Left ventricle myocardium inferior (tissue), 1 donor: ENCODE data around the gene OTOS. TPM values are rescaled to one million over a fixed set of nuclear protein-coding genes. Genes with fewer than 3 reads are reported as not detected.

Experiments used
- DNase-seq: peaks from one replicate; pipeline ENCODE4 v3.0.0-alpha.2; 2020
- H3K27ac ChIP-seq: fragments of 200-600 bp; replicated peaks from 2 replicates; pipeline ENCODE4 v1.8.0; 2021
- H3K27me3 ChIP-seq: fragments of 200-600 bp; 2 replicates; pipeline ENCODE4 v1.8.0; 2021; ENCODE audit warnings: low read depth
- H3K36me3 ChIP-seq: fragments of 200-600 bp; 2 replicates; pipeline ENCODE4 v1.8.0; 2021
- H3K4me1 ChIP-seq: fragments of 200-600 bp; 2 replicates; pipeline ENCODE4 v1.8.0; 2021
- H3K4me3 ChIP-seq: fragments of 200-600 bp; 2 replicates; pipeline ENCODE4 v1.8.0; 2021; ENCODE audit warnings: mild to moderate bottlenecking, moderate library complexity
- H3K9me3 ChIP-seq: fragments of 200-600 bp; replicated peaks from 2 replicates; pipeline ENCODE4 v1.8.0; 2021
- CTCF ChIP-seq: fragments of 200-600 bp; IDR thresholded peaks from 2 replicates; pipeline ENCODE4 v1.8.0; 2021; ENCODE audit warnings: antibody characterized with exemption, mild to moderate bottlenecking, borderline replicate concordance
- intact Hi-C: fragments of 100-400 bp; cut with micrococcal nuclease; formaldehyde crosslinking; loops from one replicate; pipeline ENCODE4 v1.11.0; 2022
- total RNA-seq: library from RNA; stranded (reverse); fragmentation: NEBNext Ultra II Directional; extraction: Animal tissue kit (Norgen Biotek cat#: 25700); gene quantifications from one replicate; pipeline ENCODE4 v1.2.1, GENCODE V29; 2021
- donor health status: DM: no; HTN: yes; CAD: no; lungs with severe emphysema.

Gene OTOS
- total RNA-seq, 1 donor from 2014 or later, result not detected

GRCh38 chr2:240183875-240184590 lies 43.6 kb upstream of the OTOS start:
- Histone ChIP-seq H3K27ac (no peak overlapping the region), H3K4me3 (no peak overlapping the region), H3K36me3 (no peaks in the 10 kb centered on the region), H3K27me3 (peaks cover 65% of the 10 kb centered on the region), H3K4me1 (no peaks in the 10 kb centered on the region), H3K9me3 (no peaks in the 10 kb centered on the region)
- DNase-seq, result no peak
- intact Hi-C loops, result no loop called here
- TF ChIP-seq CTCF, result no peak

GRCh38 chr2:240183006-240183874 lies 42.8 kb upstream of the OTOS start:
- intact Hi-C loops, result no loop called here
- Histone ChIP-seq H3K4me1 (no peaks in the 10 kb centered on the region), H3K27me3 (peaks cover 68% of the 10 kb centered on the region), H3K36me3 (no peaks in the 10 kb centered on the region), H3K9me3 (no peaks in the 10 kb centered on the region), H3K27ac (no peak overlapping the region), H3K4me3 (no peak overlapping the region)
- no peak for DNase-seq
- no peak for TF ChIP-seq CTCF

- Histone ChIP-seq H3K4me1 (no peaks in the 10 kb centered on the region), H3K9me3 (no peaks in the 10 kb centered on the region), H3K27me3 (peaks cover 75% of the 10 kb centered on the region), H3K27ac (no peak overlapping the region), H3K36me3 (no peaks in the 10 kb centered on the region), H3K4me3 (no peak overlapping the region)
- intact Hi-C loops, result no loop called here
- DNase-seq, result no peak
- no peak for TF ChIP-seq CTCF
Observed at GRCh38 chr2:240182476-240182875, 42.0 kb upstream of the OTOS start.

GRCh38 chr2:240182001-240182400 lies 41.5 kb upstream of the OTOS start:
- Histone ChIP-seq H3K36me3 (no peaks in the 10 kb centered on the region), H3K27ac (no peak overlapping the region), H3K27me3 (peaks cover 77% of the 10 kb centered on the region), H3K9me3 (no peaks in the 10 kb centered on the region), H3K4me1 (no peaks in the 10 kb centered on the region), H3K4me3 (no peak overlapping the region)
- no peak for TF ChIP-seq CTCF
- no peak for DNase-seq
- intact Hi-C loops, result no loop called here

GRCh38 chr2:240179941-240180666 lies 39.6 kb upstream of the OTOS start:
- no peak overlapping the region for H3K4me3 ChIP-seq
- no peak overlapping the region for H3K27ac ChIP-seq
- H3K27me3 ChIP-seq, result peaks cover 85% of the 10 kb centered on the region
- intact Hi-C loops, result no loop called here
- no peaks in the 10 kb centered on the region for H3K4me1 ChIP-seq
- H3K9me3 ChIP-seq, result no peaks in the 10 kb centered on the region
- DNase-seq, result no peak
- no peaks in the 10 kb centered on the region for H3K36me3 ChIP-seq
- no peak for TF ChIP-seq CTCF
